NB4 (cell line): ENCODE results near the gene SMPDL3B.

Experiments
- DNase-seq: peaks from one replicate; pipeline ENCODE4 v3.0.0; 2010; ENCODE audit warnings: low read depth
- H3K4me3 ChIP-seq: one replicate; pipeline ENCODE4 v1.5.1; 2011; ENCODE audit warnings: mild to moderate bottlenecking, low read depth, low read length, moderate library complexity
- MAX ChIP-seq: IDR thresholded peaks from 2 replicates; pipeline ENCODE4 v1.6.1; 2011; ENCODE audit warnings: low read depth, low read length
- MYC ChIP-seq: IDR thresholded peaks from 2 replicates; pipeline ENCODE4 v1.6.1; 2011; ENCODE audit warnings: low read depth, low read length
- POLR2A ChIP-seq: IDR thresholded peaks from 2 replicates; pipeline ENCODE4 v1.6.1; 2011; ENCODE audit warnings: mild to moderate bottlenecking; ENCODE audit not compliant: insufficient read length; ENCODE audit errors: extremely low read depth
- TF ChIP-seq, protein P1 (sequence below): IDR thresholded peaks from one replicate; pipeline ENCODE4 v1.5.1; 2012; ENCODE audit warnings: low read depth, low read length

The SMPDL3B gene

DNA sequence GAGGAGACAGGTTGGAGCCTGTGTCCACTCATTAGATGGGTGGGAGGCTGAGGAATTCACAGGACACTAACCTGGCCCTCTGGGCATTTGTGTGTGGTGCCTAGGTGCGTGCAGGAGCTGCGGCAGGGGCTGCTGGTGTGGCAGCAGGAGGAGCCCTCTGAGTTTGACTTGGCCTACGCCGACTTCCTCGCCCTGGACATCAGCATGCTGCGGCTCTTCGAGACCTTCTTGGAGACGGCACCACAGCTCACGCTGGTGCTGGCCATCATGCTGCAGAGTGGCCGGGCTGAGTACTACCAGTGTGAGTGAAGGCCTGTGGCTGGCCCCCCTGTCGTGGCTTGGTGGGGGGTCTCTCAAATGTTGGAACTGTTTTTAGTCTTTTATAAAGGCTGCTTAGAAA lies 28.6 kb downstream of the SMPDL3B start:
- no peak overlapping the region for H3K4me3 ChIP-seq
- no peak for TF ChIP-seq MYC
- TF ChIP-seq, protein P1, sequence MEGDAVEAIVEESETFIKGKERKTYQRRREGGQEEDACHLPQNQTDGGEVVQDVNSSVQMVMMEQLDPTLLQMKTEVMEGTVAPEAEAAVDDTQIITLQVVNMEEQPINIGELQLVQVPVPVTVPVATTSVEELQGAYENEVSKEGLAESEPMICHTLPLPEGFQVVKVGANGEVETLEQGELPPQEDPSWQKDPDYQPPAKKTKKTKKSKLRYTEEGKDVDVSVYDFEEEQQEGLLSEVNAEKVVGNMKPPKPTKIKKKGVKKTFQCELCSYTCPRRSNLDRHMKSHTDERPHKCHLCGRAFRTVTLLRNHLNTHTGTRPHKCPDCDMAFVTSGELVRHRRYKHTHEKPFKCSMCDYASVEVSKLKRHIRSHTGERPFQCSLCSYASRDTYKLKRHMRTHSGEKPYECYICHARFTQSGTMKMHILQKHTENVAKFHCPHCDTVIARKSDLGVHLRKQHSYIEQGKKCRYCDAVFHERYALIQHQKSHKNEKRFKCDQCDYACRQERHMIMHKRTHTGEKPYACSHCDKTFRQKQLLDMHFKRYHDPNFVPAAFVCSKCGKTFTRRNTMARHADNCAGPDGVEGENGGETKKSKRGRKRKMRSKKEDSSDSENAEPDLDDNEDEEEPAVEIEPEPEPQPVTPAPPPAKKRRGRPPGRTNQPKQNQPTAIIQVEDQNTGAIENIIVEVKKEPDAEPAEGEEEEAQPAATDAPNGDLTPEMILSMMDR = no peak
- DNase-seq = no peak

DNA sequence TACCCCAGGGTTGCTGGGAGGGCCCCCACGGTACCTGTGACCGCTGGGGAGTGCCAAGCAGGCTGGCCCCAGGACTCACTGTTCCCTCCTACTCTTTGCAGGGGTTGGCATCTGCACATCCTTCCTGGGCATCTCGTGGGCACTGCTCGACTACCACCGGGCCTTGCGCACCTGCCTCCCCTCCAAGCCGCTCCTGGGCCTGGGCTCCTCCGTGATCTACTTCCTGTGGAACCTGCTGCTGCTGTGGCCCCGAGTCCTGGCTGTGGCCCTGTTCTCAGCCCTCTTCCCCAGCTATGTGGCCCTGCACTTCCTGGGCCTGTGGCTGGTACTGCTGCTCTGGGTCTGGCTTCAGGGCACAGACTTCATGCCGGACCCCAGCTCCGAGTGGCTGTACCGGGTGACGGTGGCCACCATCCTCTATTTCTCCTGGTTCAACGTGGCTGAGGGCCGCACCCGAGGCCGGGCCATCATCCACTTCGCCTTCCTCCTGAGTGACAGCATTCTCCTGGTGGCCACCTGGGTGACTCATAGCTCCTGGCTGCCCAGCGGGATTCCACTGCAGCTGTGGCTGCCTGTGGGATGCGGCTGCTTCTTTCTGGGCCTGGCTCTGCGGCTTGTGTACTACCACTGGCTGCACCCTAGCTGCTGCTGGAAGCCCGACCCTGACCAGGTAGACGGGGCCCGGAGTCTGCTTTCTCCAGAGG lies 31.8 kb downstream of the SMPDL3B start:
- TF ChIP-seq, protein P1 = no peak
- TF ChIP-seq MAX = no peak
- no peak for TF ChIP-seq MYC
- TF ChIP-seq POLR2A = no peak
- no peak overlapping the region for H3K4me3 ChIP-seq
- no peak for DNase-seq

DNA sequence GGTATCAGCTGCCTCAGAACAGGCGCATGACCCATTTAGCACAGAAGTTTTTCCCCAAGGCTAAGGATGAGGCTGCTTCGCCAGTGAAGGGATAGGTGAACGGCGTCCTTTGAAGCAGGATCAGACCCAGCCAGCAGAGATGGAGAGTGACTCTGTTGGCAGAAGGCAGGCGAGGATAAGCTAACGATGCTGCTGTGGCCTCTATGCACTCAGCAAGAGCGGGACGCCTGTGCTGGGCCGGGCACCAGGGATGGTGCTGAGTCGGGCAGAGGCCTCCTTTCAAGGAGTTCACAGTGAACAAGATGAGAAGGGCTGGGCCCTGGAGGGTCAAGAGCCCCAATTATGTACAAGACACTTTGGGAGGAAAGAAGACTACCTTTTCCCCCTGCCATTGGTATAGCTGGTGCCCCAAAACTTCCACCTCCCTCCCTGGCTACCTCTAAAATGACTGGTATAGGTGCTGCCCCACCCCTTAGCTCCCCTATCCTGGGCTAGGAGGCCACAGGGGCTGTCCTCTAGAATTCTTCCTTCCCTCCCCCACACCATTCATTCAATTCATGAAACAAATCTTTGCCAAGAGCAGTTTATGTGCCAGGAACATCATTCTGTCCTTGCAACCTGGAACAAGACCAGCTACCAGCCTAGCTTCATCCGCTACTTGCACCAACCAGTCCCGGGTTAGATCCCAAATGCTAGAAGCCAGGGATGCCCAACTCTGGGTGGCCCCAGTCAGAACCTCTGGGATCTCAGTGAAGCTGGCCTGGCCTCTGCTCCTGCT lies 32.5 kb downstream of the SMPDL3B start:
- no peak overlapping the region for H3K4me3 ChIP-seq
- no peak for DNase-seq
- no peak for TF ChIP-seq POLR2A
- TF ChIP-seq MAX = no peak
- no peak for TF ChIP-seq MYC
- TF ChIP-seq, protein P1 = no peak

DNA sequence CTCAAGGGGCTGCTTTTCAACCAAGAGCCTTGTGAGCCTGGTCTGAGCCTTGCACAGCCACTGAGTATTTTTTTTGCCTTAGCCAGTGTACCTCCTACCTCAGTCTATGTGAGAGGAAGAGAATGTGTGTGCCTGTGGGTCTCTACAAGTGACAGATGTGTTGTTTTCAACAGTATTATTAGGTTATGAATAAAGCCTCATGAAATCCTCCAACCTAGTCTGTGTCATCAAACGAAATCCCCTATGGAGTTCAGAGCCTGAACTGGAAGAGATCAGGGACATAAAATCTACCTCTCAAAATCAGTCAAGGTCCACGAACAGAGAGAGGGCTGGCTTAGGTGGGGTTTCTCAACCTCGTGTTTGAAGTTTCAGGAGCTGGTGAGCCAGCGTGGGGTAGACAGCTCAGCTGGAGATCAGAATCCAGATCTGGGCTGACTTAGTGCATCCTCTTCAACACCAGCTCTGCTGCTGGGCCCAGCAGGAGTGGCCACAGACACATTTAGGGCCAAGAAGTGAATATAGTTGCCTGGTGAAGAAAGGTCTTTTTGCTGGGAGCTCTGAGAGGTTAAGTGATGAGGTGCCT lies 33.2 kb downstream of the SMPDL3B start:
- no peak overlapping the region for H3K4me3 ChIP-seq
- DNase-seq = no peak
- TF ChIP-seq MYC = no peak

- TF ChIP-seq MYC = no peak
- TF ChIP-seq MAX = no peak
- TF ChIP-seq POLR2A = no peak
- TF ChIP-seq, protein P1 = no peak
- no peak for DNase-seq
- no peak overlapping the region for H3K4me3 ChIP-seq
These were observed 33.9 kb downstream of the SMPDL3B start for GRCh38 chr1:27968692-27969091.

GRCh38 chr1:27970401-27970800 lies 35.6 kb downstream of the SMPDL3B start:
- no peak overlapping the region for H3K4me3 ChIP-seq
- no peak for TF ChIP-seq MYC
- no peak for TF ChIP-seq POLR2A
- TF ChIP-seq, protein P1 = no peak
- no peak for TF ChIP-seq MAX
- no peak for DNase-seq
